ENCODE measurements around the gene HNRNPH1.
"Not testable (repeated sequence)": the region's sequence is repeated elsewhere in the genome, so short reads cannot be mapped to it uniquely, and the experiment has no call there.

Gene HNRNPH1, protein sequence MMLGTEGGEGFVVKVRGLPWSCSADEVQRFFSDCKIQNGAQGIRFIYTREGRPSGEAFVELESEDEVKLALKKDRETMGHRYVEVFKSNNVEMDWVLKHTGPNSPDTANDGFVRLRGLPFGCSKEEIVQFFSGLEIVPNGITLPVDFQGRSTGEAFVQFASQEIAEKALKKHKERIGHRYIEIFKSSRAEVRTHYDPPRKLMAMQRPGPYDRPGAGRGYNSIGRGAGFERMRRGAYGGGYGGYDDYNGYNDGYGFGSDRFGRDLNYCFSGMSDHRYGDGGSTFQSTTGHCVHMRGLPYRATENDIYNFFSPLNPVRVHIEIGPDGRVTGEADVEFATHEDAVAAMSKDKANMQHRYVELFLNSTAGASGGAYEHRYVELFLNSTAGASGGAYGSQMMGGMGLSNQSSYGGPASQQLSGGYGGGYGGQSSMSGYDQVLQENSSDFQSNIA

DNA sequence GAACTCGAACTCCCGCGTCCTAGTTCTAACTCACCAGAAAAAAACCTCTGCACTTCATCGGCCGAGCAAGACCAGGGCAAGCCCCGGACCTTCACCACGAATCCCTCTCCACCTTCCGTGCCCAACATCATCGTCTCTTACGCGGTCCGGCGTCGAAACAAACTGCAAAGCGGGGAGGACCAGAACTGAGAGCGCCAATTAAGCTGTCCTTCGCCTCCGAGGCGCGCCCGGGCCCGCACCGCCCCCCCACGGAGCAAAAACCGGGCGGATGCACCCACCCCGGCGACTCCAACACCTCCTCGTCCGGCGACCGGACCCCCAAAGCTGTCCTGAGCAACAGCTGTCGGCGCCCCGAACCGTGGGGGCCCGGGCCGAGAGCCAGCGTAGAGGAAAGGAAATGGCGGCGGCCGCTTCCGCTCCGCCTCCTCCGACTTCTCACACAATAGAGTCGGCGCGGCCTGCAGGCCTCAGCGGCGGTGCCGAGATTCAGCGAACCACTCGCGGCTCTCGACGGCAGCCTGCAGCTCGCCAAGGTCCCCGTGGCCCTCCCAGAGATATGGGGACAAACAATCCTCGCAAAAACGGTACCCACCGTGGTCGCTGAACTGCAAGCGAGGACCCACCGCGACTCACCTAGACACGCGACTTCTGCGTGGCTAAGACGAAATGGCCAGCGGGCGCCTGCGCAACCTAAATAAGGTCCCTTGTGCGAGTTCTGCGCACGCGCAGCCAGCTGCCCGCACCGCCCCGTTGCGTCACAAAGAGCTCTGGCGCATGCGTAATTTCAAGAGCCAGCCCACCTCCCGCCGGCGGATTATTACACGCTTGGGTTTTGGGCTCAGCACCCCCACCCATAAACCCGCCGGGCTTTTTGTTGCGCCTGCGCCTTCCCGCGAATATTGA, at the start of gene HNRNPH1:
Gene HNRNPH1 (minus strand): TSS at position 669 of the 903 bp plus-strand sequence. CDS start 538 bp downstream, at position 131.
- DNase-seq = peak; percentile 98 to 99

- peak; percentile 77 to 85 for DNase-seq
Measured at GRCh38 chr5:179668391-179668790, 44.9 kb upstream of the HNRNPH1 start.

DNA sequence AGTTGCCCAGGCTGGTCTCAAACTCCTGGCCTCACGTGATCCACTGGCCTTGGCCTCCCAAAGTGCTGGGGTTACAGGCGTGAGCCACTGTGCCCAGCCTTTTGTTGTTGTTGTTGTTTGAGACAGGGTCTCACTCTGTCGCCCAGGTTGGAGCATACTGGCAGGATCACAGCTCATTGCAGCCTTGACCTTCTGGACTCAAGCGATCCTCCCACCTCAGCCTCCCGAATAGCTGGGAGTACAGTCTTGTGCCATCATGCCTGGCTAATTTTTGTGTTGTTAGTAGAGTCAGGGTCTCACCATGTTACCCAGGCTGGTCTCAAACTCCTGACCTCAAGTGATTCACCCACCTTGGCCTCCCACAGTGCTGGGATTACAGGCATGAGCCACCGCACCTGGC, 38.2 kb upstream of the HNRNPH1 start:
- not testable (repeated sequence) for DNase-seq

- DNase-seq = peak in 1 of 2 experiments; percentile 15
Measured at GRCh38 chr5:179658179-179658856, 34.8 kb upstream of the HNRNPH1 start.

DNA sequence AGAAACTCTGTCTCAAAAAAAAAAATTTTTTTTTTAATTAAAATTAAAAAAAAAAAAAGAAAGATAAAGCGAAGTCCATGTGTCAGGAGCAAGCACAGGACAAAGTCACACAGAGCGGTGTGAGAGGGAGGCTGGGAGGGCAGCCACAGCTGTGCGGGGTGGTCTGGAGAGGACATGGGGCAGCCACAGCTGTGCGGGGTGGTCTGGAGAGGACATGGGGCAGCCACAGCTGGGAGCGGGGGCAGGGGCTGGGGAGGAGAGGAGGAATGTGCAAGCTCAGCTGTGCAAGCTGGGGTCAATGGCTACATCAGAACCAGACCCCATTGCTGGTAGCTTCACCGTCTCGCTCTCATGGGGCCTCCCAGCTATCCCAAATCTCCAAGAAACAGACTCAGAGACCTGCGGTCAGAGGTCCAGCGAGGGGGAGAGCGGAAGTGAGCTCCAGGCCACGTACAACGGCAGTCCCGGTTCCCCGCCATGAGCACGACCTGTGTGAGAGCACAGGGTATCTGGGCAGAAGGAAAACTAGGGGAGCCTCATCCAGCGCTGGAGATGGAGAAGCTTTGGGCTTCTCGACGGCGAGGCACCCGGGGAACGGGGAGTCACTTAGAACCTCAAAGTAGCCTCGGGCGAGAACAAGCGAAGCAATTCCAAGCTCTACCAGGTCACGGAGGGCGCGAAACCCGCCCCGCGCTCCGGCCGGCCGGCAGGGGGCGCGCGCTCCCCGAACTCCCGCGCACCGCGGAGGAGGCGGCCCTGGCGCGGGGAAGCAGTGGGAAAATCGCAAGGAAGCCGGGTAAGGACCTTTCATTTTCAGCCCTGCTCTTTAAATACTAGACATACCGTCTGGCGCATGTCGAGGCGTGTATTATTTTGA, 34.1 kb upstream of the HNRNPH1 start:
- not testable (repeated sequence) for DNase-seq

DNA sequence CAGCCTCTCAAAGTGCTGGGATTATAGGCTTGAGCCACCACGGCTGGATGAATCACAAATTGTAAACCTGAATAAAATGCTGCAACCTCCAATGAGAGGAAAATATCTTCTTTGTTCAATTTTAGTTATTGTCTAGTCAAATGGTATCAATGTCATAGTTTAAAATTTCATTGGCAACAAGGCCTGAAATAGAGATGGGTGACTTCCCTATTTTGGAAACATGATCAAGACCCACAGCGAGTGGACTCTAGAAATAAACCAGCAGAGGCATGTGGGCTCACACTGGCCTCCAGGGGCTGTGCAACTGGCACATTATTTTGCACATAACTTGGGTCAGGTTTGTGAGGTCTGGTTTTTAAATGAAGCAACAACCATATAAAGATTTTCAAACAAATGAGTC, 29.7 kb upstream of the HNRNPH1 start:
- DNase-seq = peak in 1 of 2 experiments; percentile 26

GRCh38 chr5:179650245-179650644, 26.8 kb upstream of the HNRNPH1 start:
- not testable (repeated sequence) for DNase-seq

DNA sequence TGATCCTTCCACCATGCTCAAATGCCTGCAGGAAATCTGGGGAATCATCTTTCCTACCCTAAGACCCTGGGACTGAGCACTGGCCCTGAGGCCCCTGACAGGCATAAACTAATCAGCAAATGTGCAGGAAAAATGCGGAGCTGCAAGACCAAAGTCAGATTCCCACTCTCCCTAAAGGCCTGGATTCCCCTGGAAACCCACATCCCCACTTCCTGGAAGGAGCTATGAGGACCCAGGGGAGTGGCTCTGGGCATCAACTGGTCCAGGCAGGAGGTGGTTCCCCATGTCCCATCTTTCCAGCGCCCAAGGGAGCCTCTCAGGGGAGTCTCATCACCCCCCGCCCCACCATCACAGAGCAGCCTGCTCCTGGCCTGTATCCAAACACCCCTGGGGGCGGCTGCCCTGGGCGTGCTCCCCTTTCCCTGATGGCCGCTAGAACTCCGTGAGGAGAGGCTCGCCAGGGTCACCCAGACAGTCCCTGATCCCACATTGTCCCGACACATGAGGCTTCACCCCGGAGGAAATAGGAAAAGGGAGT, 25.8 kb upstream of the HNRNPH1 start:
- not testable (repeated sequence) for DNase-seq

DNA sequence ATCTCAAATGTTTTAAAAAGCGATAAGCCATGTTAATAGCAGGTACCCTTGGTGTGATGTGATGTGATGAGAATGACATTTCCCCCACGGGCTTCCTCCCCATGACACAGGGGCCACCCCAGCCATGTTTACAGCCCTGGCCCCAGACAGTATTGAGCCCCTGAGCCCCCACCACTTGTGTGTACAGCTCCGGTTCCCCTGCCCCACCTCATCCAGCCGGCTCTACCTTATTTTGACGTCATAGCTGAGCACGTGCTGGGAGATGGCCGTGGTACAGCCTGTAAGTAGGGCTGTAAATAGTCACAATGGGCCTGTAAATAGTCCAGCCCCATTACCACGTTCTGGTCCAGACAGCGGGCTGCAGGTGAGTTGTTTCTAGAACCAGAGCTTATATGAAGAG, 24.9 kb upstream of the HNRNPH1 start:
- no peak for DNase-seq

GRCh38 chr5:179644766-179645165, 21.3 kb upstream of the HNRNPH1 start:
- DNase-seq = not testable (repeated sequence)

- DNase-seq = not testable (repeated sequence)
Measured at GRCh38 chr5:179643141-179643920, 19.9 kb upstream of the HNRNPH1 start.

DNA sequence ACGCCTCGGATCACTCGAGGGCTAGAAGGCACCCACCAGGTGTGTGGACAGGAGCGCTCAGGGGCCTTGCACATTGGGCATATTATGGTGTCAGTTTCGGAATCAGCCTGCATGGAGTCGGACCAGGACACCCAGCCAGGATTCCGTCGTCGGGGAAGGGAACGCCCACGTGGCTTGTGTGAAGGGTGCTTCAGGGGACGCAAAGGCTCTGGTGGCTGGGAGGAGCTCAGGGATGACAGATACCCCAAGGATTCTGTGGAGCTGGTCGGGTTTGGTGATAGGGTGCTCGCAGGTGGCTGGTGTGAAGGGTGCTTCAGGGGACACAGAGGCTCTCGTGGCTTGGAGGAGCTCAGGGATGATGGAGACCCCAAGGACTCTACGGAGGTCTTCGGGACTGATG, 19.2 kb upstream of the HNRNPH1 start:
- not testable (repeated sequence) for DNase-seq

DNA sequence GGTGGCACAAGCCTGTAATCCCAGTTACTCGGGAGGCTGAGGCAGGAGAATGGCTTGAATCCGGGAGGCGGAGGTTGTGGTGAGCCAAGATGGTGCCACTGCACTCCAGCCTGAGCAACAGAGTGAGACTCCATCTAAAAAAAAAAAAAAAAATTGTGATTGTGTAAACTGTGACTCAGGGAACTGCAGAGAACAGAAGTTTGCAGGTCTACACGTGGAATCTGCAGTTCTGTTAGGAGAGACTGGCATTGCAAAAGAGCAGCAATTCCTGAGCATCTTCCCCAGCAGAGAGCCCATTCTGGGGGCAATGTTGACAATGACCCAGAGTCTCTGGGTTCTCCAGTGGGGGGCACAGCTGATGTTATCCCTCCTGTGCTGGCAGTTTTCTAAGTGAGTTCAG, 18.3 kb upstream of the HNRNPH1 start:
- not testable (repeated sequence) for DNase-seq

DNA sequence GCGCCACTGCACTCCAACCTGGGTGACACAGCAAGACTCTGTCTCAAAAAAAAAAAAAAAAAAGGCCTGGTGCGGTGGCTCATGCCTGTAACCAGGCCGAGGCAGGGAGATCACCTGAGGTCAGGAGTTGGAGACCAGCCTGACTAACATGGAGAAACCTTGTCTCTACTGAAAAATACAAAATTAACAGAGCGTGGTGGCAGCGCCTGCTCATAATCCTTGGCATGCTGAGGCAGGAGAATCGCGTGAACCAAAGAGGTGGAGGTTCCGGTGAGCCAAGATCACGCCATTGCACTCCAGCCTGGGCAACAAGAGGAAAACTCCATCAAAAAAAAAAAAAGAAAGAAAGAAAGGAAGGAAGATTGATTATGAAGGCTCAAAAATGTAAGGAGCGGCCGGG, 15.8 kb upstream of the HNRNPH1 start:
- not testable (repeated sequence) for DNase-seq

DNA sequence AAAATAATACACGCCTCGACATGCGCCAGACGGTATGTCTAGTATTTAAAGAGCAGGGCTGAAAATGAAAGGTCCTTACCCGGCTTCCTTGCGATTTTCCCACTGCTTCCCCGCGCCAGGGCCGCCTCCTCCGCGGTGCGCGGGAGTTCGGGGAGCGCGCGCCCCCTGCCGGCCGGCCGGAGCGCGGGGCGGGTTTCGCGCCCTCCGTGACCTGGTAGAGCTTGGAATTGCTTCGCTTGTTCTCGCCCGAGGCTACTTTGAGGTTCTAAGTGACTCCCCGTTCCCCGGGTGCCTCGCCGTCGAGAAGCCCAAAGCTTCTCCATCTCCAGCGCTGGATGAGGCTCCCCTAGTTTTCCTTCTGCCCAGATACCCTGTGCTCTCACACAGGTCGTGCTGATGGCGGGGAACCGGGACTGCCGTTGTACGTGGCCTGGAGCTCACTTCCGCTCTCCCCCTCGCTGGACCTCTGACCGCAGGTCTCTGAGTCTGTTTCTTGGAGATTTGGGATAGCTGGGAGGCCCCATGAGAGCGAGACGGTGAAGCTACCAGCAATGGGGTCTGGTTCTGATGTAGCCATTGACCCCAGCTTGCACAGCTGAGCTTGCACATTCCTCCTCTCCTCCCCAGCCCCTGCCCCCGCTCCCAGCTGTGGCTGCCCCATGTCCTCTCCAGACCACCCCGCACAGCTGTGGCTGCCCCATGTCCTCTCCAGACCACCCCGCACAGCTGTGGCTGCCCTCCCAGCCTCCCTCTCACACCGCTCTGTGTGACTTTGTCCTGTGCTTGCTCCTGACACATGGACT, 11.1 kb upstream of the HNRNPH1 start:
- DNase-seq = not testable (repeated sequence)

DNA sequence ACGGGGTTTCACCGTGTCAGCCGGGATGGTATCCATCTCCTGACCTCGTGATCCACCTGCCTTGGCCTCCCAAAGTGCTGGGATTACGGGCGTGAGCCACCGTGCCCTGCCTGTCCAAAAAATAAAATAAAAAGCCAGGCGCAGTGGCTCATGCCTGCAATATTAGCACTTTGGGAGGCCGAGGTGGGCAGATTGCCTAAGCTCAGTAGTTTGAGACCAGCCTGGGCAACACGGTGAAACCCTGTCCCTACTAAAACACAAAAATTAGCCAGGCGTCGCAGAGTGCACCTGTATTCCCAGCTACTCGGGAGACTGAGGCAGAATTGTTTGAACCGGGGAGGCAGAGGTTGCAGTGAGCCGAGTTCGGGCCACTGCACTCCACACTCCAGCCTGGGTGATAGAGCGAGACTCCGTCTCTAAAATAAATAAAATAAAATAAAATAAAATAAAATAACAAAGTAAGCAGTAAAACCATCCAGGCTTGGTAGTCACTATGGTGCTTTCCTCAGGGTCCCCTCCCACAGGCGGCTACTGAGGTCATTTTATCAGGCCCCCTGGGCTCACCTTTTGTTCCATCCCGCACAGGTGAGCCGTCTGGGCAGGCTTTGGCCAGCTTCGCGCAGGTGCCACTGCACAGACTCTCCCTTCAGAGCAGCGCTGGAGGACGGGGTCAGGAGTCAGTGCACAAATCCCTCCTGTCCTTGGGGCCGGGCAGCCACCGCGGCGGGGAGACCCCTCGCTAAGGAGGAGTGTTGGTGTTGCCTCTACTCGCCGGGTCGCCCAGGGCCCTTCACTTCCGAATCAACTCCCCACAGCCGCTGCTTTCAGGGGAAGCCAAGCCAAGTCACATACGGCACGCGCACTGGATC, 10.3 kb upstream of the HNRNPH1 start:
- DNase-seq = not testable (repeated sequence)

GRCh38 chr5:179624841-179625271, 1.4 kb upstream of the HNRNPH1 start:
- no peak for DNase-seq

DNA sequence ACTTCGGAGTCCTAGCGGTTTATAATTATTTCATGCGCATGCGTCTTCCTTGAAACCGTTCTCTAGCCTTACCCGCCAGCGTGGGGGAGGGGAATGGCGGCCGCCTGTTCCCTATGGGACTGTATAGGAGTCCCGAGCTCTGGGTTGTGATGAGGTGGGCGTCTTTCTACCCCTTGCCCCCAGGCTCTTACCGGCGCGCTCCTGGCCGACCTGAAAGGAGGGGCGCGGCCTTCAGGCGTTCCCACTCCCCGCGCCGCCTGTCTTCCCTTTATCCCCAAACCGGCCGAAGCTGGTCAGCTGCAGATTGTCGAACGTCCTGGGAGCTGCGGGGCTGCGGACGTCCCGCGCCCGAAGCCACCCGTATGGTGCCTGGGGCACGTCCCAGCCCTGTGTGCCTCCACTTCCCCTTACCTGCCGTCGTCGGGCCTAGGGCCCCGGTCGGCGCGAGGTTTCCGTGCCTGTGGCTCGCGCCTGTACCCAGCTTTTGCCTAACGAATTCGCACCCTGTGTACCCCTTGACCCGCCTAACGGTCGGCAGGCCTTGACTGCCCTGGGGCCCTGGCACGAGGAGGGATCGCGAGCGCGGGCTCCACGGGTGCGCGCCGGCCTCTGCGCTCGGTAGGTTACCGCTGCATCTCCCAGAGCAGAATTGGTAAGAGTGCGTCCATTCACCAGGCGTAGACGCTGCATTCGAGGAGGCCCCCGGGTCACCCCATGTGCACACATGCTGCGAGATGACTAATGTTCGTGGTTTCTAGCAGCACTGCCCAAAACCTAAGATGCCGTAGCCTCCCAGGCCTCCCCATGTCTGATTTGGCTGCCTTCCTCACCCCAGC, 653 bp upstream of the HNRNPH1 start:
- DNase-seq = peak in 1 of 2 experiments; percentile 58

All from Kasumi-1 (cell line).